PC-3 (cell line): Measurements from ENCODE around the gene HIBADH.

Experiments used
- EZH2 ChIP-seq: fragments of 300-600 bp; sonication (generic); IDR thresholded peaks from one replicate; pipeline ENCODE4 v1.6.1; 2017; ENCODE audit warnings: antibody characterized with exemption, mild to moderate bottlenecking, low read length; ENCODE audit not compliant: unreplicated experiment
- EZH2phosphoT487 ChIP-seq: fragments of 300-600 bp; sonication (generic); IDR thresholded peaks from 2 replicates; pipeline ENCODE4 v1.6.1; 2018; ENCODE audit warnings: mild to moderate bottlenecking, antibody characterized with exemption, low read length, borderline replicate concordance
- TF ChIP-seq, protein P1 (sequence below): fragments of 300-600 bp; sonication (generic); conservative IDR thresholded peaks from 2 replicates; pipeline ENCODE4 v1.5.1; 2017; ENCODE audit warnings: antibody characterized with exemption, low read depth, mild to moderate bottlenecking, low read length

DNA sequence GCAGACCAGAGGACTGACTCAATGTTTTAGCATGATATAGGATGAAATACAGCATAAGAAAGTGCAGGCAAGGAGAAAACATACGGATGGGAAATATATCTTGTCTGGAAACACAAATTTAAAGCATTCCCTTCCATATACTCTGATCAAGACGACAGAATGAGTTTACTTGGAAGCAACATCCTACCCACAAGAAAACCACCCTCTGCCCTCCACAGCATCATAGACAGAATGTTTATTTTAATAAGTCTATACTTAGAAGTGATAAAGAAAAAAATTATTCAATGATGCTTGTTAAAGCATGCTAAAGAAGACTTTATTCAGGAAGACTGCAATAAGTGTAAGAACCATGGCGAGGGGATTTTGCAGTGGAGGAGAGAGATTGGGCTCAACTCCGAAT lies 32.4 kb upstream of the HIBADH start:
- TF ChIP-seq EZH2: no peak
- TF ChIP-seq, protein P1, sequence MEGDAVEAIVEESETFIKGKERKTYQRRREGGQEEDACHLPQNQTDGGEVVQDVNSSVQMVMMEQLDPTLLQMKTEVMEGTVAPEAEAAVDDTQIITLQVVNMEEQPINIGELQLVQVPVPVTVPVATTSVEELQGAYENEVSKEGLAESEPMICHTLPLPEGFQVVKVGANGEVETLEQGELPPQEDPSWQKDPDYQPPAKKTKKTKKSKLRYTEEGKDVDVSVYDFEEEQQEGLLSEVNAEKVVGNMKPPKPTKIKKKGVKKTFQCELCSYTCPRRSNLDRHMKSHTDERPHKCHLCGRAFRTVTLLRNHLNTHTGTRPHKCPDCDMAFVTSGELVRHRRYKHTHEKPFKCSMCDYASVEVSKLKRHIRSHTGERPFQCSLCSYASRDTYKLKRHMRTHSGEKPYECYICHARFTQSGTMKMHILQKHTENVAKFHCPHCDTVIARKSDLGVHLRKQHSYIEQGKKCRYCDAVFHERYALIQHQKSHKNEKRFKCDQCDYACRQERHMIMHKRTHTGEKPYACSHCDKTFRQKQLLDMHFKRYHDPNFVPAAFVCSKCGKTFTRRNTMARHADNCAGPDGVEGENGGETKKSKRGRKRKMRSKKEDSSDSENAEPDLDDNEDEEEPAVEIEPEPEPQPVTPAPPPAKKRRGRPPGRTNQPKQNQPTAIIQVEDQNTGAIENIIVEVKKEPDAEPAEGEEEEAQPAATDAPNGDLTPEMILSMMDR: no peak
- no peak for TF ChIP-seq EZH2phosphoT487
